Right lobe of liver (tissue), 6 donors: ENCODE data around the gene S1PR3. TPM values are rescaled to one million over a fixed set of nuclear protein-coding genes. Genes with fewer than 3 reads are reported as not detected.

Experiments used
- ATAC-seq, 4 donors: fragments of 200-7000 bp; cut with Tn5 transposase; one replicate each; pipeline ENCODE4 v1.9.1; 2020; ENCODE audit warnings: mild to moderate bottlenecking in 4 of 4, moderate library complexity in 4 of 4
- DNase-seq, 3 donors: peaks; one replicate each; pipeline ENCODE4 v3.0.0-alpha.2; 2020
- H3K27ac ChIP-seq, 3 donors: fragments of 200-600 bp; one replicate each; pipeline ENCODE4 v1.8.0; 2022
- H3K27me3 ChIP-seq, 2 donors: fragments of 200-600 bp; one replicate each; pipeline ENCODE4 v1.8.0; 2022
- H3K36me3 ChIP-seq, 4 donors: fragments of 200-600 bp; sonication (generic) in 1 of 4; one replicate each; pipeline versions ENCODE4 v1.5.1 to v1.8.0; 2017 to 2022; ENCODE audit warnings: control low read depth in 1 of 4
- H3K4me1 ChIP-seq, 4 donors: fragments of 200-600 bp; sonication (generic) in 1 of 4; one replicate each; pipeline versions ENCODE4 v1.5.1 to v1.8.0; 2017 to 2022; ENCODE audit warnings: control low read depth in 1 of 4
- H3K4me3 ChIP-seq, 3 donors: fragments of 200-600 bp; one replicate each; pipeline ENCODE4 v1.8.0; 2022
- H3K9me3 ChIP-seq, 4 donors: fragments of 200-600 bp; sonication (generic) in 1 of 4; one replicate each; pipeline versions ENCODE4 v1.5.1 to v1.8.0; 2017 to 2022; ENCODE audit warnings: control low read depth in 1 of 4
- POLR2A ChIP-seq: fragments of 450-650 bp; IDR thresholded peaks from one replicate; pipeline ENCODE4 v1.6.1; 2017; ENCODE audit warnings: antibody characterized with exemption, mild to moderate bottlenecking
- WGBS: methylation state at CpG from one replicate; pipeline ENCODE4 v1.1.6; 2018; ENCODE audit warnings: low coverage, low lambda C conversion rate; ENCODE audit not compliant: insufficient coverage; ENCODE audit errors: missing lambda C conversion rate; 5-methylcytosine and 5-hydroxymethylcytosine counted together
- intact Hi-C, 2 donors: fragments of 100-400 bp; cut with DNase I; formaldehyde crosslinking; loops; one replicate each; pipeline versions ENCODE4 v1.11.2 to v1.14.1; 2022
- total RNA-seq, 6 experiments: library from RNA; depleted of rRNA in 2 of 6; stranded (reverse); fragments of >200 nt in 2 of 6; fragmentation: NEBNext Ultra II Directional in 3 of 6; extraction: Animal tissue kit (Norgen Biotek cat#: 25700) in 3 of 6; gene quantifications; one replicate each; pipeline versions ENCODE4 v1.1.0 to v1.2.4, GENCODE V29; 2016 to 2023
- TF ChIP-seq, protein P1 (sequence below), 4 donors: fragments of 200-600 bp in 3 of 4; fragments of 450-650 bp in 1 of 4; IDR thresholded peaks; one replicate each; pipeline versions ENCODE4 v1.5.1 to v1.8.0; 2016 to 2022; ENCODE audit warnings: antibody characterized with exemption in 4 of 4, mild to moderate bottlenecking in 2 of 4
- donor health status: DM: no; HTN: yes; CAD: no.
- donor health status: DM: no; HTN: no; CAD: no.
- donor health status: DM: no; HTN: no; CAD: no.
- donor health status: DM: no; HTN: yes; CAD: no.
- donor health status: DM: no; HTN: yes; CAD: no.

The S1PR3 gene
- total RNA-seq, 6 experiments from 2014 or later, result 1.0 to 9.5 (median 5.0) TPM

DNA sequence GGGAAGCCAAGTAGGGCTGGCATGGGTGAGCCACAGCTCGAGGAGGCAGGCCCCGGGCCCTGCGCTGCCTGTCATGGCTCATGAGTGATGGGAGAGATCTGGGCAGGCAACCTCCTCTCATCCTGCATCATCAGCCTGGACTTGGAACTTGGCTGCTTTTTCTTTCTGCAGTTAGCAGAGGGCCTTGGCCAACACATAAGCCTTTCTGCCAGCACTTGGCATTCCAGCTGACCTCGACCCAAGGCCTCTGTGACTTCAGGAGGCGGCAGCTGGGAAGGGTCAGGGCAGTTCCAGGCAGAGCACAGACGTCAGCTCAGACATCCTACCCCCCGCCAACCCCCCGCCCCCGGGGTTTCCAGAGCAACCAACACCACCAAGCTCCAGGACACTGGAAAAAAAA is 7.6 kb downstream of the S1PR3 start:
- peak; percentile 24 to 83 (median 69) for ATAC-seq
- Histone ChIP-seq H3K27me3 (no peaks in the 10 kb centered on the region), H3K27ac (no peak overlapping the region), H3K9me3 (no peaks in the 10 kb centered on the region), H3K4me3 (no peak overlapping the region), H3K36me3 (no peaks in the 10 kb centered on the region), H3K4me1 (peaks cover 0 to 9% (median 2%) of the 10 kb centered on the region in 4 donors)
- DNase-seq, result peak; percentile 47 to 82 (median 57)
- TF ChIP-seq, protein P1, sequence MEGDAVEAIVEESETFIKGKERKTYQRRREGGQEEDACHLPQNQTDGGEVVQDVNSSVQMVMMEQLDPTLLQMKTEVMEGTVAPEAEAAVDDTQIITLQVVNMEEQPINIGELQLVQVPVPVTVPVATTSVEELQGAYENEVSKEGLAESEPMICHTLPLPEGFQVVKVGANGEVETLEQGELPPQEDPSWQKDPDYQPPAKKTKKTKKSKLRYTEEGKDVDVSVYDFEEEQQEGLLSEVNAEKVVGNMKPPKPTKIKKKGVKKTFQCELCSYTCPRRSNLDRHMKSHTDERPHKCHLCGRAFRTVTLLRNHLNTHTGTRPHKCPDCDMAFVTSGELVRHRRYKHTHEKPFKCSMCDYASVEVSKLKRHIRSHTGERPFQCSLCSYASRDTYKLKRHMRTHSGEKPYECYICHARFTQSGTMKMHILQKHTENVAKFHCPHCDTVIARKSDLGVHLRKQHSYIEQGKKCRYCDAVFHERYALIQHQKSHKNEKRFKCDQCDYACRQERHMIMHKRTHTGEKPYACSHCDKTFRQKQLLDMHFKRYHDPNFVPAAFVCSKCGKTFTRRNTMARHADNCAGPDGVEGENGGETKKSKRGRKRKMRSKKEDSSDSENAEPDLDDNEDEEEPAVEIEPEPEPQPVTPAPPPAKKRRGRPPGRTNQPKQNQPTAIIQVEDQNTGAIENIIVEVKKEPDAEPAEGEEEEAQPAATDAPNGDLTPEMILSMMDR (IDR thresholded peaks at IDR 0.05), result no peak
- TF ChIP-seq POLR2A, result no peak
- WGBS, result no CpG with 5 or more reads among the region's 9 CpGs
- intact Hi-C loops, result no loop called here

DNA sequence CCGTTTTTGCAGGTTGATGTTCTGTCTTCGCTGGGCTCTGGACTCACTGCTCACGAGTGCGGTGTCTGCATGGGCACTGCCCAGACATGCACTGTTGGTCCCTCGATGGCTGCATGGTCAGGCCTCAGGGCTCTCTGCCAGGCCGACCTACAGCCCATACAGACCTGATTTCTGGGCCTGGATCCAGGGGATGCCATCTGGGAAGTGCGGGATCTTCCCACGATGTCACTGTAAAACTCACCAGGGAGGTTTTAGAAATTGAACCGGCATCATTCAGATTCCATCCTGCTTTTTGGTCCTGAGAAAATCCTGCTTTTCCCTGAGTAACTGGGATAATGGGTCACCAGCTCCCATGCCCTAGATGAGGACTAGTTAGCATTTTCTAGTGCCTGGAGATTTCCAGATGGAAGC is 9.1 kb downstream of the S1PR3 start:
- H3K27ac ChIP-seq, result no peak overlapping the region
- no peak overlapping the region for H3K4me3 ChIP-seq
- no peaks in the 10 kb centered on the region for H3K9me3 ChIP-seq
- no peaks in the 10 kb centered on the region for H3K27me3 ChIP-seq
- peaks cover 0 to 5% (median 2%) of the 10 kb centered on the region in 4 donors for H3K4me1 ChIP-seq
- WGBS, result 80% methylated on average over 9 of the region's 9 CpGs
- no peak for DNase-seq
- intact Hi-C loops, result loop anchor here (5.0 kb wide), 1 partner anchor 408 kb away; no protein-coding TSS in a partner anchor
- no peak for TF ChIP-seq POLR2A
- TF ChIP-seq, protein P1 (IDR thresholded peaks at IDR 0.05), result no peak
- no peak for ATAC-seq
- no peaks in the 10 kb centered on the region for H3K36me3 ChIP-seq

DNA sequence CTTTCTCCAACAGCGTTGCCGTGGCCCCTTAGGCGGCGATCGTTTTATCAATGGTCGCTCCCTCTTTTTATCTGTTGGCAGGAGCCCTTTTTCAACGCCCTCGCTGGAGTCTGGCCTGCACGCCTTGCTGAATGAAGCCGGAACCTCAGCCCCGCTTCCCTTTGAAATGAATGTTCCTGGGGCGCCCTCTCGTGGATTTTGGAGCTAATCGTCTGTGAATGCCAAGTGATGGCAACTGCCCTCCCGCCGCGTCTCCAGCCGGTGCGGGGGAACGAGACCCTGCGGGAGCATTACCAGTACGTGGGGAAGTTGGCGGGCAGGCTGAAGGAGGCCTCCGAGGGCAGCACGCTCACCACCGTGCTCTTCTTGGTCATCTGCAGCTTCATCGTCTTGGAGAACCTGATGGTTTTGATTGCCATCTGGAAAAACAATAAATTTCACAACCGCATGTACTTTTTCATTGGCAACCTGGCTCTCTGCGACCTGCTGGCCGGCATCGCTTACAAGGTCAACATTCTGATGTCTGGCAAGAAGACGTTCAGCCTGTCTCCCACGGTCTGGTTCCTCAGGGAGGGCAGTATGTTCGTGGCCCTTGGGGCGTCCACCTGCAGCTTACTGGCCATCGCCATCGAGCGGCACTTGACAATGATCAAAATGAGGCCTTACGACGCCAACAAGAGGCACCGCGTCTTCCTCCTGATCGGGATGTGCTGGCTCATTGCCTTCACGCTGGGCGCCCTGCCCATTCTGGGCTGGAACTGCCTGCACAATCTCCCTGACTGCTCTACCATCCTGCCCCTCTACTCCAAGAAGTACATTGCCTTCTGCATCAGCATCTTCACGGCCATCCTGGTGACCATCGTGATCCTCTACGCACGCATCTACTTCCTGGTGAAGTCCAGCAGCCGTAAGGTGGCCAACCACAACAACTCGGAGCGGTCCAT is 10.0 kb downstream of the S1PR3 start:
- peak; percentile 83 to 87 (median 87) for DNase-seq
- H3K4me3 ChIP-seq, result no peak overlapping the region
- intact Hi-C loops, result loop anchor here (5.0 kb wide), 1 partner anchor 409 kb away; no protein-coding TSS in a partner anchor
- no peaks in the 10 kb centered on the region for H3K27me3 ChIP-seq
- peak; percentile 84 to 91 (median 88) for ATAC-seq
- H3K4me1 ChIP-seq, result peaks cover 0 to 5% (median 2%) of the 10 kb centered on the region in 4 donors
- no peaks in the 10 kb centered on the region for H3K9me3 ChIP-seq
- H3K36me3 ChIP-seq, result no peaks in the 10 kb centered on the region
- 11% methylated on average over 32 of the region's 52 CpGs for WGBS
- no peak overlapping the region for H3K27ac ChIP-seq
- no peak for TF ChIP-seq POLR2A
- TF ChIP-seq, protein P1 (IDR thresholded peaks at IDR 0.05), result peak; percentile 74 to 84 (median 80)

GRCh38 chr9:89001917-89002540 is 10.8 kb downstream of the S1PR3 start:
- Histone ChIP-seq H3K27me3 (no peaks in the 10 kb centered on the region), H3K27ac (no peak overlapping the region), H3K4me3 (no peak overlapping the region), H3K9me3 (no peaks in the 10 kb centered on the region), H3K36me3 (no peaks in the 10 kb centered on the region), H3K4me1 (peaks cover 0 to 5% (median under 1%) of the 10 kb centered on the region in 4 donors)
- no peak for ATAC-seq
- TF ChIP-seq, protein P1 (IDR thresholded peaks at IDR 0.05), result no peak
- no peak for TF ChIP-seq POLR2A
- DNase-seq, result no peak
- intact Hi-C loops, result loop anchor here (5.0 kb wide), 1 partner anchor 410 kb away; no protein-coding TSS in a partner anchor
- 65% methylated on average over 11 of the region's 27 CpGs for WGBS
